Measurements from ENCODE around the gene SHF. TPM values are rescaled to one million over a fixed set of nuclear protein-coding genes. Genes with fewer than 3 reads are reported as not detected.

Gene SHF
- total and polyA plus RNA-seq, 2 experiments from 2014 or later: 0.32 to 0.93 TPM

GRCh38 chr15:45129651-45130129 is 58.1 kb downstream of the SHF start, which contains the start of the genes DUOX1 and DUOXA1:
Gene DUOX1, plus strand, starts transcription at chr15:45129994. Its CDS starts 1,973 bp downstream, at chr15:45131967.
Gene DUOXA1, minus strand, starts transcription at chr15:45129879. Its CDS starts 6,865 bp downstream, at chr15:45123014.
- Histone ChIP-seq H3K4me2 (ENCODE audit: unreplicated experiment) (peak within 1 kb of the TSS; percentile 37), H3K9me3 (ENCODE audit: low read depth) (no peaks in the 10 kb centered on the region), H4K20me1 (ENCODE audit: insufficient read depth) (no peaks in the 10 kb centered on the region), H3K9me2 (ENCODE audit: insufficient read depth) (no peaks in the 10 kb centered on the region), H3F3A (ENCODE audit: insufficient read depth) (no peaks in the 10 kb centered on the region), H3K4me3 (peak within 1 kb of the TSS; percentile 46), H3K79me2 (ENCODE audit: insufficient read depth) (no peaks in the 10 kb centered on the region), H3K27ac (no peak within 1 kb of the TSS), H3K9ac (no peak within 1 kb of the TSS), H3K27me3 (replicated peaks; ENCODE audit: insufficient read depth) (peaks cover 15% of the 10 kb centered on the region), H3K4me1 (ENCODE audit: insufficient read depth) (no peaks in the 10 kb centered on the region), H2AFZ (peak within 1 kb of the TSS; percentile 68), H3K36me3 (ENCODE audit: low read depth) (no peaks in the 10 kb centered on the region)
- TF ChIP-seq EZH2phosphoT487 (IDR thresholded peaks at IDR 0.05; ENCODE audit: insufficient read depth, low read depth) (no peak), EZH2 (IDR thresholded peaks at IDR 0.05; ENCODE audit: insufficient read depth, poor library complexity, severe bottlenecking) (no peak)
- in situ Hi-C loops (cut with MboI): no loop called here
- peak; percentile 56 for DNase-seq
- WGBS, 2 experiments (ENCODE audit: low coverage in 1 of 2, low lambda C conversion rate in 2 of 2, missing lambda C conversion rate in 2 of 2): 2 to 4% methylated on average over 10 to 41 of the region's 46 CpGs

GRCh38 chr15:45128971-45129639 is 58.7 kb downstream of the SHF start:
- H3K4me3 ChIP-seq: peak overlapping the region; percentile 46
- WGBS, 2 experiments (ENCODE audit: low coverage in 1 of 2, low lambda C conversion rate in 2 of 2, missing lambda C conversion rate in 2 of 2): 5% methylated on average over 37 to 45 of the region's 47 CpGs
- H3K4me1 ChIP-seq (ENCODE audit: insufficient read depth): no peaks in the 10 kb centered on the region
- peak; percentile 21 for DNase-seq
- no peak overlapping the region for H3K27ac ChIP-seq
- peak overlapping the region; percentile 37 for H3K4me2 ChIP-seq (ENCODE audit: unreplicated experiment)
- no peaks in the 10 kb centered on the region for H3K36me3 ChIP-seq (ENCODE audit: low read depth)
- H3K9me2 ChIP-seq (ENCODE audit: insufficient read depth): no peaks in the 10 kb centered on the region
- in situ Hi-C loops (cut with MboI): no loop called here
- TF ChIP-seq EZH2phosphoT487 (IDR thresholded peaks at IDR 0.05; ENCODE audit: insufficient read depth, low read depth) (no peak), EZH2 (IDR thresholded peaks at IDR 0.05; ENCODE audit: insufficient read depth, poor library complexity, severe bottlenecking) (peak; percentile 62)
- no peaks in the 10 kb centered on the region for H3K9me3 ChIP-seq (ENCODE audit: low read depth)
- no peaks in the 10 kb centered on the region for H3F3A ChIP-seq (ENCODE audit: insufficient read depth)
- H2AFZ ChIP-seq: peak overlapping the region; percentile 68
- H3K9ac ChIP-seq: no peak overlapping the region
- H3K27me3 ChIP-seq (replicated peaks; ENCODE audit: insufficient read depth): peaks cover 15% of the 10 kb centered on the region
- no peaks in the 10 kb centered on the region for H4K20me1 ChIP-seq (ENCODE audit: insufficient read depth)
- H3K79me2 ChIP-seq (ENCODE audit: insufficient read depth): no peaks in the 10 kb centered on the region

- H3K27ac ChIP-seq: no peak overlapping the region
- H3K4me2 ChIP-seq (ENCODE audit: unreplicated experiment): no peak overlapping the region
- no peaks in the 10 kb centered on the region for H3K36me3 ChIP-seq (ENCODE audit: low read depth)
- TF ChIP-seq EZH2phosphoT487 (IDR thresholded peaks at IDR 0.05; ENCODE audit: insufficient read depth, low read depth): no peak
- peak; percentile 59 for DNase-seq
- no peak overlapping the region for H2AFZ ChIP-seq
- H3K9ac ChIP-seq: no peak overlapping the region
- H3K4me1 ChIP-seq (ENCODE audit: insufficient read depth): peaks cover 9% of the 10 kb centered on the region
- no peaks in the 10 kb centered on the region for H4K20me1 ChIP-seq (ENCODE audit: insufficient read depth)
- H3K9me3 ChIP-seq (ENCODE audit: low read depth): no peaks in the 10 kb centered on the region
- H3F3A ChIP-seq (ENCODE audit: insufficient read depth): peaks cover 3% of the 10 kb centered on the region
- 47 to 53% methylated on average over 2 of the region's 2 CpGs for WGBS, 2 experiments (ENCODE audit: low coverage in 1 of 2, low lambda C conversion rate in 2 of 2, missing lambda C conversion rate in 2 of 2)
- H3K27me3 ChIP-seq (replicated peaks; ENCODE audit: insufficient read depth): peaks cover 15% of the 10 kb centered on the region
- in situ Hi-C loops (cut with MboI): no loop called here
- no peaks in the 10 kb centered on the region for H3K79me2 ChIP-seq (ENCODE audit: insufficient read depth)
- no peak overlapping the region for H3K4me3 ChIP-seq
- H3K9me2 ChIP-seq (ENCODE audit: insufficient read depth): no peaks in the 10 kb centered on the region
These were observed 61.1 kb downstream of the SHF start for GRCh38 chr15:45126535-45127158.

GRCh38 chr15:45123397-45123796 is 64.4 kb downstream of the SHF start:
- H3K4me1 ChIP-seq (ENCODE audit: insufficient read depth): peaks cover 12% of the 10 kb centered on the region
- H3K4me2 ChIP-seq (ENCODE audit: unreplicated experiment): no peak overlapping the region
- no peaks in the 10 kb centered on the region for H3K9me3 ChIP-seq (ENCODE audit: low read depth)
- H3K9me2 ChIP-seq (ENCODE audit: insufficient read depth): no peaks in the 10 kb centered on the region
- no peaks in the 10 kb centered on the region for H4K20me1 ChIP-seq (ENCODE audit: insufficient read depth)
- no peak for DNase-seq
- TF ChIP-seq EZH2phosphoT487 (IDR thresholded peaks at IDR 0.05; ENCODE audit: insufficient read depth, low read depth) (no peak), EZH2 (IDR thresholded peaks at IDR 0.05; ENCODE audit: insufficient read depth, poor library complexity, severe bottlenecking) (no peak)
- in situ Hi-C loops (cut with MboI): no loop called here
- H3K27ac ChIP-seq: no peak overlapping the region
- no peaks in the 10 kb centered on the region for H3K79me2 ChIP-seq (ENCODE audit: insufficient read depth)
- no peak overlapping the region for H3K4me3 ChIP-seq
- no peak overlapping the region for H3K9ac ChIP-seq
- H3F3A ChIP-seq (ENCODE audit: insufficient read depth): peaks cover 12% of the 10 kb centered on the region
- H3K36me3 ChIP-seq (ENCODE audit: low read depth): no peaks in the 10 kb centered on the region
- H2AFZ ChIP-seq: no peak overlapping the region
- peaks cover 3% of the 10 kb centered on the region; the same call in 1 of the 2 replicates for H3K27me3 ChIP-seq (replicated peaks; ENCODE audit: insufficient read depth)
